HG02943 (cell line): ENCODE measurements around the gene MRC1.

Experiments
- ATAC-seq: cut with Tn5 transposase; IDR thresholded peaks from one replicate; pipeline ENCODE4 v1.9.1; 2021; ENCODE audit warnings: mild to moderate bottlenecking, low read depth, moderate library complexity; ENCODE audit not compliant: unreplicated experiment

Gene MRC1

GRCh38 chr10:17808971-17809841 is at the start of gene MRC1:
TSS of gene MRC1 (plus strand) at chr10:17809348. CDS start at chr10:17809466, 118 bp downstream.
- no peak for ATAC-seq

- no peak for ATAC-seq
Observed at GRCh38 chr10:17764142-17764541, 45.0 kb upstream of the MRC1 start.

GRCh38 chr10:17765602-17766001 is 43.5 kb upstream of the MRC1 start:
- no peak for ATAC-seq

DNA sequence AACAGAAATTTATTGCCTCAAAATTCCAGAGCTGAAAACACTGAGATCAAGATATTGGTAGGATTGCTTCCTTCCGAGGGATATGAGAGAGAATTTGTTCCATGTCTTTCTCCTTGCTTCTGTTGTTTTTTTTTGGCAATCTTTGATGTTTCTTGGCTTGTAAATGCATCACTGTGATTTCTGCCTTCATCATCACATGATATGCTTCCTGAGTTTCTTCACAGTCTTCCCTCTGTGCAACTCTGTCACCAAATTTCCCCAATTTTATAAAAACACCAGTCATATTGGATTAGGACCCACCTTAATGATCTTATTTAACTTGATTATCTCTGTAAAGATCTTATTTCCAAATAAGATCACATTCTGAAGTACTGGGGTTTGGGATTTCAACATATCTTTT is 42.4 kb upstream of the MRC1 start:
- ATAC-seq: no peak

DNA sequence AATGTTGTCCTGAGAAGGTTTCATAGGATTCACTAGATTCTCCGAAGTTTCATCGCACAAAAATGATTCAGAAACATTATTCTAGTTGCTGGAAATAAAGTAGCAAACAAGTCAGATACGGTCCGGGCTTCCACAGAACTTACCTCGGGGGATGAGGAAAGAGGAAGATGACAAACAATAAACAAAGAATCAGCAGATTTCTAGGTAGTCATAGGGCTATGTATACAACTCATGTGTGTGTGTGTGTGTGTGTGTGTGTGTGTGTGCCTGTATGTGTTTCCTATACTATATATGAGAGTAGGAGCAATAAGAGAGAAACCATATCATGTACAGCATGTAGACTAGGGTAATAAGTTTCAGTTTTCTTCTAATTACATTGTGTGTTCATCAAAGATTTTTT is 40.7 kb upstream of the MRC1 start:
- ATAC-seq: no peak

DNA sequence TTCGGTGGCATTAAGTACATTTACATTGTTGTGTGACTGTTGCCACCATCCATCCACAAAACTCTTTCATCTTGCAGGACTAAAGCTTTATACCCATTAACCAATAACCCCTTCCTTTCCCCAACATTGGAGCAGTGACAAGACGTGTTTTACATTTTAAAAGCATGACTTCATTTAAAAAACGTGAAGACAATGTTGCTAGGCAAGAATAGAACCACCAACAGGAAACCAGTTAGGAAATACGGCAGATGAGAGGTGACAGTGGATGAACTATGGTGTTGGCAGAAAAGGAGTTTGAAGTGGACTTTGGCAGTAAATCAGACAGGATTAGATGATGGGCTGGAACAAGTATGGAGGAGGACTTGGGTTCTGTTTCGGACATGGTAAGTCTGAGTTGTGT is 40.2 kb upstream of the MRC1 start:
- no peak for ATAC-seq

- ATAC-seq: no peak
Observed at GRCh38 chr10:17771017-17771416, 38.1 kb upstream of the MRC1 start.

DNA sequence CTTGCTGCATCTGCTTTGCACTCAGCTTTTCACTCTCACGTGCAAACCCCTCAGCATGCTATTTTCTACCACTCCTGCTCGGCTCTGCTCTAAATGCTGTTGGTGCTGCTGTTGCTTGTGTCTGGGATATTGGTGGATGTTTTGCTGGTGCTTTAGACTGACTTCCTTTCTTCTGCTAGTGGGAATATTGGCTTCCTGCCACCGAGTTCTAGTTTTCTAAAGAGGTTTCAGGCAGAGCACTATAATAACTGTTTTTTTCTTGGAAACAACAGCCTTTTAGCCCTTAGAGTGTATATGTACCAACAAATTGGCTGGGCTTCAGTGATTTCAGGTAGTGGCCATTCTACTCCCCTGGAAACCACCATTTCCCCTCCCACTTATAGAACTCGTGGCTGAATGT is 29.4 kb upstream of the MRC1 start:
- no peak for ATAC-seq

GRCh38 chr10:17780727-17781126 is 28.4 kb upstream of the MRC1 start:
- no peak for ATAC-seq

GRCh38 chr10:17781856-17782255 is 27.3 kb upstream of the MRC1 start:
- no peak for ATAC-seq

- no peak for ATAC-seq
Observed at GRCh38 chr10:17782921-17783665, 26.1 kb upstream of the MRC1 start.

GRCh38 chr10:17783751-17784150 is 25.4 kb upstream of the MRC1 start:
- ATAC-seq: no peak

DNA sequence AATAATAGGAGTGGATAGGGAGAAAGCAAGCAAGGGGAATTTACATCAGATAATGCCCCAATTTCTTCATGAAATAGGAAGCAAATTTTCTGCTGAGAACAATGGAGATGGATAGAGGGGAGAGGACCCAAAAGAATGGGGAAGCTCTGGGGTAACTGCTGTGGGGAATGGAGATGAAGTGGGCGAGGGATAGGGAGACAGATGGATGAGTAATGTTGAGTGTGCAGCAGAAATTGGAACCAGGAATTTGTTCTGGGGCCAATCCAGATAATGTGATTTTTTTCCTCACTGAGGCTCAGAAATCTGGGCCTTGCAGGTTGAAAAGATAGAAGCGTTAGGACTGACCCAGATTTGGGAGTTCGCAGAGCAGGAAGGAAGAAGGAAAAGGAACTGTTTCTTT is 24.5 kb upstream of the MRC1 start:
- no peak for ATAC-seq

GRCh38 chr10:17785276-17785930 is 23.7 kb upstream of the MRC1 start:
- ATAC-seq: no peak

DNA sequence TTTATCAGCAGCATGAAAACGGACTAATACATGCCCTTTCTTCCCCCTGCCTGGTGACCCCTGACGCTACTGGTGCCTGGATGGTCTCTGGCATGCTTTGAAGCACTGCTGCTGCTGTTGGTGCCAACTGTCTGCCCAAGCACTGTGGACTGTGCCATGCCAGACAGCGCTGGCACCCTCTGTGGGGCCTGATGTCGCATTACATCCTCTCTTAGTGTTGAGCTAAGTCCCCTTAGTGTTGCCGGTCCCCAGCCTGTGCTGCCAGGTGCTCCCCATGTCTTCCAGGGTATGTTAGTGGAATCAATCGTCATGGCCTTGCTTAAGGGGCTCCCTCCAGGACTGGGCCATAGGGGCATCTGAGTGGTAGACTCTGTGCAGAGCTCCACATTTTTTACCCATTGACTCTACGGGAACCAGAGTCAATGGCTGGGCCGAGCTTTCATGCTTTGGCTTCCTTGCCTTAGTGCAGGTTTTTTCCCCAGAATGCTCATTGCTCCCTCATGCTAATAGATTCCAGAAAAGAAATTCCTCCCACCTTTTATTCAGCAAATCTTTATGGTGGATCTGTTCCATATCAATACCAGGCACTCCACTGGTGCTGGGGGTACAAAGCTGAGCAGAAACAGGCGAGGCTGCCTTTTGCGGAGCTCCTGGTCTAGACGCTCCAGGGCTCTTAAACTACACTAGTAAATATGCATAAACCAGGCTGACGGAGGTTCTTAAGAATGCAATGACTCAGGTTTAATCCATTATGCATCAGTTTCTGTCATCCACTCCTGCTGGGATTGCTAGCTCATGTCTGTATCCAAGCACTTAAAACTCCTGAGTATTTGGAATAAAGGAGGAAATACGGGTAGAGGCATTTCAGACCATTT is 21.8 kb upstream of the MRC1 start:
- no peak for ATAC-seq

DNA sequence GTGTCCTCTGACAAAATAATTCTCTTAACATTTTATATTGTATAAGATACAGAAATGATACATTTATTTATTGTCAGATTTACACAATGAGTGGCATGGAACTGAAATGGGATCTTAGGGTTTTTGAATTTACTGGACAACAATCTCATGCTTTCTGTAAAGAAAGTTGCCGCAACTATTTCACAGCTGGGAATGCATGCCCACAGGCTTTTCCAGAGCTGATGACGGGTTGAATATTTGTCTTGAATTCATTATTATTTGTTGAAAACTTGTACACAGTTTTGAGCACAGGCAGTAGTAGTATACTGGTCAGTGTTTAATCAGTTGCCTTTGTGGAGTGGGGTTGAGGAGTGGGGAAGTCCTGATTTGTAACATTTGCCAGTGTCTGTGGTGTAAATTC is 20.5 kb upstream of the MRC1 start:
- no peak for ATAC-seq

DNA sequence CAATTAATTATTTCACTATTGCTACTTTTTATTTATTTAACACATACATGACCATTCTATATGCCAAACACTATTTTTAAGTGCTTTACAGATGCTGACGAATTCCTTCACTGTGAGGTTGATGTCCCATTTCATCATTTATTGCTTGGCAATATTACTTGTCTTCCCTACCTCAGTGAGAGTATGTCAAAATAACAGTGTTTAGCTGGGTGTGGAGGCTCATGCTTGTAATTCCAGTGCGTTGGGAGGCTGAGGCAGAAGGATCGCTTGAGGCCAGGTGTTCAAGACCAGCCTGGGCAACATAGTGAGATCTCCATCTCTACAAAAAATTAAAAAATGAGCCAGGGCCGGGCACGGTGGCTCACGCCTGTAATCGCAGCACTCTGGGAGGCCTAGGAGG is 19.8 kb upstream of the MRC1 start:
- no peak for ATAC-seq

DNA sequence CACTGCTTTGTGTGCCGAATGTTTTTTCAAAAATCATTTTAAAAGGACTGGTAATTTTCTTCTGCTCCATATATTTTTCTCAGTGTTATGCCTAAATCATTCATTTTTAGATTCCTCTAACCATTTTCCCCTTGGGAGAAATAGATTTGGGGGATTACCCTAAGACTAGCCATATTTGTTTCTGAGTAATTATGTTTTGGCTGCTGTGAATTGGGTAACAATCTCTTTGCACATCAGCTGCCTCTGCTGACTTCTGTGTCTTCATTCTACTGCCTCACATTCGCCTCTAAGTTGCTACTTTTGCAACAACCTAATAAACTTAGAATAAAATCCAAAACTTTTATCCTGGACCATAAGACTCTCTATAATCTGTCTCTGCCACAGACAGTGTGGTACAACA is 18.5 kb upstream of the MRC1 start:
- no peak for ATAC-seq

- no peak for ATAC-seq
Observed at GRCh38 chr10:17792991-17793390, 16.2 kb upstream of the MRC1 start.
